ENCODE results near the gene SYNE1.

GRCh38 chr6:152329638-152330448 lies 307.3 kb downstream of the SYNE1 start:
- TF ChIP-seq POLR2A (IDR thresholded peaks at IDR 0.05) (no peak), CTCF (IDR thresholded peaks at IDR 0.05) (no peak)
